Activated CD8-positive, alpha-beta memory T cell treated with anti-CD3 and anti-CD28 coated beads for 36 hours (primary cell): Measurements from ENCODE around the gene AKT1. TPM values are rescaled to one million over a fixed set of nuclear protein-coding genes. Genes with fewer than 3 reads are reported as not detected.

Experiments
- CTCF ChIA-PET: fragments of 350-600 bp; sonication (Branson Sonifier 250); formaldehyde crosslinking; loops from one replicate; lab custom pipeline; 2021; ENCODE audit warnings: antibody characterized with exemption; lab: Charles Lee
- POLR2A ChIA-PET: fragments of 350-600 bp; sonication (Branson Sonifier 250); formaldehyde crosslinking; loops from one replicate; lab custom pipeline; 2021; ENCODE audit warnings: antibody characterized with exemption; lab: Charles Lee
- total RNA-seq, 2 experiments: library from RNA; stranded (reverse); gene quantifications; one replicate each; pipeline ENCODE4 v1.2.3, GENCODE V29; 2021

Gene AKT1
- total RNA-seq, 2 experiments from 2014 or later, result 155 to 173 TPM

- ChIA-PET POLR2A (no interaction called here), CTCF (interaction anchor here (1.3 to 2.0 kb wide), 2 partner anchors 9 to 21 kb away, joined by 4 to 8 read pairs; partner anchors contain the start of gene ZBTB42)
Observed at GRCh38 chr14:104792101-104792884, 3.3 kb downstream of the AKT1 start.

- POLR2A ChIA-PET, result no interaction called here
- CTCF ChIA-PET, result interaction anchor here (1.3 to 3.4 kb wide), 4 partner anchors 10 to 23 kb away, joined by 3 to 12 read pairs (median 6); partner anchors contain the start of gene ZBTB42
Observed at GRCh38 chr14:104791425-104791824, 4.1 kb downstream of the AKT1 start.

GRCh38 chr14:104789752-104790743 lies 5.5 kb downstream of the AKT1 start:
- ChIA-PET CTCF (interaction anchor here (1.2 to 3.4 kb wide), 4 partner anchors 11 to 36 kb away, joined by 3 to 12 read pairs (median 6); no protein-coding TSS in a partner anchor), POLR2A (no interaction called here)

GRCh38 chr14:104788873-104789663 lies 6.5 kb downstream of the AKT1 start:
- ChIA-PET POLR2A (interaction anchor here (0.5 kb wide), 1 partner anchor 553 kb away, joined by 3 read pairs; no protein-coding TSS in a partner anchor), CTCF (interaction anchor here (1.2 to 3.4 kb wide), 2 partner anchors 20 to 37 kb away, joined by 3 to 12 read pairs; no protein-coding TSS in a partner anchor)

- ChIA-PET CTCF (interaction anchor here (3.4 kb wide), 1 partner anchor 20 kb away, joined by 12 read pairs; no protein-coding TSS in a partner anchor), POLR2A (no interaction called here)
Observed at GRCh38 chr14:104788161-104788818, 7.3 kb downstream of the AKT1 start.

- ChIA-PET CTCF (no interaction called here), POLR2A (no interaction called here)
Observed at GRCh38 chr14:104787736-104788135, 7.8 kb downstream of the AKT1 start.

GRCh38 chr14:104786726-104787675 lies 8.5 kb downstream of the AKT1 start:
- POLR2A ChIA-PET, result no interaction called here
- CTCF ChIA-PET, result no interaction called here

- POLR2A ChIA-PET, result no interaction called here
Observed at GRCh38 chr14:104786091-104786586, 9.4 kb downstream of the AKT1 start.

GRCh38 chr14:104785708-104786080 lies 9.9 kb downstream of the AKT1 start:
- POLR2A ChIA-PET, result no interaction called here

More at GRCh38 chr14:104786091-104786586, 9.4 kb downstream of the AKT1 start:
- CTCF ChIA-PET, result no interaction called here

GRCh38 chr14:104784846-104785707 lies 10.5 kb downstream of the AKT1 start:
- ChIA-PET POLR2A (no interaction called here), CTCF (interaction anchor here (0.5 kb wide), 1 partner anchor 558 kb away, joined by 3 read pairs; no protein-coding TSS in a partner anchor)

More at GRCh38 chr14:104785708-104786080, 9.9 kb downstream of the AKT1 start:
- CTCF ChIA-PET, result no interaction called here

GRCh38 chr14:104784218-104784568 lies 11.4 kb downstream of the AKT1 start:
- ChIA-PET POLR2A (no interaction called here), CTCF (no interaction called here)

- ChIA-PET POLR2A (no interaction called here), CTCF (no interaction called here)
Observed at GRCh38 chr14:104783484-104784217, 11.9 kb downstream of the AKT1 start.

- CTCF ChIA-PET, result no interaction called here
Observed at GRCh38 chr14:104782808-104783139, 12.8 kb downstream of the AKT1 start.

GRCh38 chr14:104782086-104782807 lies 13.3 kb downstream of the AKT1 start:
- CTCF ChIA-PET, result no interaction called here
- POLR2A ChIA-PET, result interaction anchor here (0.6 kb wide), 1 partner anchor 391 kb away, joined by 6 read pairs; no protein-coding TSS in a partner anchor

More at GRCh38 chr14:104782808-104783139, 12.8 kb downstream of the AKT1 start:
- POLR2A ChIA-PET, result interaction anchor here (0.6 kb wide), 1 partner anchor 390 kb away, joined by 6 read pairs; no protein-coding TSS in a partner anchor
